COLO668 (cell line): ENCODE data around the gene CD79A.
A peak's percentile ranks its signal among the peaks of the same experiment; 100 is the strongest.
"Not testable (repeated sequence)": the region's sequence is repeated elsewhere in the genome, so short reads cannot be mapped to it uniquely, and the experiment has no call there.

Experiments
- DNase-seq: peaks from one replicate; lab custom pipeline; 2025; ENCODE audit not compliant: unreplicated experiment; lab: John Stamatoyannopoulos, UW

The CD79A gene

GRCh38 chr19:41904118-41904870 lies 27.2 kb downstream of the CD79A start:
- DNase-seq: peak; percentile 87

DNA sequence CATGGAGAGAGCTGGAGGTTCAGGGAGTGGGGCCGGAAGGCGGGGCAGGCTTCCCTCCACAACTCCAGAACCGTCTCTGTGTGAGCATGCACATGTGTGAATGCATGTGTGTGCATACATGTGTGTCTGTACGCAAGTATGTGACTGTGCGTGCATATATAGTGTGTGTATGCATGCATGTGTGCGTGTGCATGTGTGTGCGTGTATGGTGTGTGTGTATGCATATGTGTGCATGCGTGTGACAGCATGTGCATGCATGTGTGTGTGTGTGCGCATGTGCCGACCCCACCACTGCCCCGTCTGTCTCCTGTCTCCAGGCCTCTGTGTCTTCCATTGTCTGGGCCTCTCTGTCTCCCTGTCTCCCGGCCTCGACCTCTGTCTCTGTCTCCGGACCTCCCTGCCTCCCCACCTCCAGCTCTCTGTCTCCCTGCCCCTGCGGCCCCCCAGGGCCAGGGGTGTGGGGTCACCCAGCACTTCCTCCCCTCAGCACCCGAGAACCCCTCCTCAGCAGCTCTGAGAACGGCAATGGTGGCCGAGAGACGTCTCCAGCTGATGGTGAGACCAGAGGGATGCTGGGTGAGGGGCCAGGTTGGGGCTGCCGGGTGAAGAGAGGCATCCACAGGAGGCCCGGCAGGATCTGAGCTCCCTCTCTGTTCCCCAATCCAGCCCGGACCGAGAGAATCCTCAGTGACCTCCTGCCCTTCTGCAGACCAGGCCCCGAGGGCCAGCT lies 28.4 kb downstream of the CD79A start:
- DNase-seq: no peak

DNA sequence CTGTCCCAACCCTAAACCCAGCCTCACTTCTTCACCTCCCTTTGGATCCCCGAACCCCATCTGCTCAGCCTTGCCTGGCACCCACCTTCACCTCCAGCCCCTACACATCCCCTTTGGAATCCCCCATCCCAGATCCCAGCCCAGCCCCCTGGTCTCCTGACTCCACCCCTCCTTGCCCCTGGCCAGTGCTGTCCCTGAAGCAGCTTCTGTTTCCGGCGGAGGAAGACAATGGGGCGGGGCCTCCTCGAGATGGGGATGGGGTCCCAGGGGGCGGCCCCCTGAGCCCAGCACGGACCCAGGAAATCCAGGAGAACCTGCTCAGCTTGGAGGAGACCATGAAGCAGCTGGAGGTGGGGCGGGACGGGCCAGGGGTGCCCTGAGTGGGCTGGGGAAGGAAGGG lies 29.2 kb downstream of the CD79A start:
- no peak for DNase-seq

DNA sequence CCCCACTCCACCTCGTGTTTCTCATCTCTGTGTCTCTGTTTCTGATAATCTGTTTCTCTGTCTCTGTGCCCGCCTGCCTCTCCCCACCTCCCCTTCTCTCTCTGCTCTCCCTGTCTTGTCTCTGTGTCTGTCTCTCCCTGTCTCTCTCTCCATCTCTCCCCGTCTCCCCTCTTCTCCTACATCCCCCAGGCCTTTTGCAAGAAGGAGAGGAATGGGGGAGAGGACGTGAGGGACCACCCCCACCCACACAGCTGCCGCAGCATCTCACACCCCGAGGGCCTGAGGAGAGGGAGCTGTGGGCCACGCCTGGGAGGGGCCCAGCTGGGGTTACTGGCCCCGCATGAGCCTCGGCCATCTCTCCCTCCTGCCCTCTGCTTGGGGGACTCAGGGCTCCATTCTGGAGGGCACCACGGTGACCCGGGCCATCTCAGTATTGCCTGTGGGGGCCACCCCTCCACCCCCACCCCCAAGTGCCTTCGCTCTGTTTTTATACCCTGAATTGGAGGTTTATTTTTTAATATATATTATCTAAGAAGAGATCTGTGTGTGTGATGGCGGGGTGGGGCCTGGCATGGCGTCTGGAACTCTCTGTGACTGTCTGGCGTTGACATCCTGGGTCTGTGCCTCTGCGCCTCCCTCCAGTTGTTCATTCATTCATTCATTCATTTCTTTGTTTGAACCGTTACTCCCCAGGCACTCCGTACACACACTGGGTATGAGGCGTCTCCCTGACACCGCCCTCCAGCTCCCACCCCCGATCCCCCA lies 30.0 kb downstream of the CD79A start:
- no peak for DNase-seq

DNA sequence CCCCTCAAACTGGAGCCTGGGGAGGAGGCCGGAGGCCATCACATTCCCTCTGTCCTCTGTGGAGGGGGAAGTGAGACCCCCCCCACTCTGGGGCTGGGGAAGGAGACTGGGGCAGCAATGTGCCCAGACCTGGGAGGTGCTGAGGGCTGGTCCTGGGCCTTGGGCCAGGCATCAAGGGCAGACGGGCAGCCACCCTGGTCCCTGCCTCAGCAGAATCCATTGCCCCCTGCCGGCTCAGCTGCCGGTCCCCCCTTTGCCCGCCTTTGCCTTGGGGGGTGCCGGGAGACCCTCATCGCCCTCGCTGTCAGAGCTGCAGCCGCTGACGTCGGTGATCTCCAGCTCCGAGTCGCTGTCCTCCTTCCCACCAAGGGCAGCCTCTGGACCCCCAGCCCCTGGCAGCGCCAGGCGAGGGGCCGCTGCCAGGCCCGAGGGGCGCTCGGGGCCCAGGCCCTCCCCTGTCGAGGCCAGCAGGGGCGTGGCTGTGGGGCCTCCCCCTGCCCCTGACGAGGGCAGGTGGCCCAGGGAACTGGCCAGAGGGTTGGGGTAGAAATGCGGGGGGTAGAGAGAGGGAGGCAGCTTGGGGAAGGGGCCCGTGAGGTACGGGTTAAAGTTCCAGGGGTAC lies 31.0 kb downstream of the CD79A start:
- no peak for DNase-seq

GRCh38 chr19:41908724-41909464 lies 31.8 kb downstream of the CD79A start:
- DNase-seq: no peak

GRCh38 chr19:41909706-41910105 lies 32.6 kb downstream of the CD79A start:
- DNase-seq: no peak

DNA sequence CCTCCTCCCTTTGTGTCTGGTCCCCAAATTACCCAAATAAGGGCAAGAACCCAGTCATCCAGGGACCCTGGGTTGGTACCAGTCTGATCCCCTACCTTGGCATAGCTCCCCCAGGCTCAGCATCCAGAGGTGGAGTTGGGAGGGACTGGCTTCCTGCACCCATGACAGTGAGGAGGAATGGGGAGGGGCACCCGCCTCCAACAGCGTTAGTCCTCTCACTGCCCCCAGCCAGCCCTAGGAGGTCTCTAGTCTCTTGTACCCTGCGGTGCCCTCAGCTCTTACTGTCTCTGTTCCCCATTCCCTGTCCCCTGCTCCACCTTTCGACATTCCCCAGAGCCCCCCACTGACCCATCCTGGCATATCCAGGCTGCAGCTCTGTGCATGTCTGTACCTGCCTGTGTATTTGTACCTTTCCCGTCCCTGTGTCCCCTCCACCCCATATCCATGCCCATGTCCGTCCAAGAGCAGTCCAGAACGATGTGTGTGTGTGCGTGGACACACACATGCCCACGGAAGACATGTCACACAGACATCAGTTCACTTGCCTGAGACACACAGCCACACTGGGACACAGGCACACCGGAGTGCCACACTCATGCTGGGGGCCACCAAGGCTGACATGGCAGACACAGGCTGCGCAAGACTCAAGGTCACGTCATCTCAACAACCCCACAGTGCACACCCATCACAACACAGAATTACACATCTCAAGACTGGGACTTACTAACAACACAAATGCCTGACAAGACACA lies 33.3 kb downstream of the CD79A start:
- no peak for DNase-seq

DNA sequence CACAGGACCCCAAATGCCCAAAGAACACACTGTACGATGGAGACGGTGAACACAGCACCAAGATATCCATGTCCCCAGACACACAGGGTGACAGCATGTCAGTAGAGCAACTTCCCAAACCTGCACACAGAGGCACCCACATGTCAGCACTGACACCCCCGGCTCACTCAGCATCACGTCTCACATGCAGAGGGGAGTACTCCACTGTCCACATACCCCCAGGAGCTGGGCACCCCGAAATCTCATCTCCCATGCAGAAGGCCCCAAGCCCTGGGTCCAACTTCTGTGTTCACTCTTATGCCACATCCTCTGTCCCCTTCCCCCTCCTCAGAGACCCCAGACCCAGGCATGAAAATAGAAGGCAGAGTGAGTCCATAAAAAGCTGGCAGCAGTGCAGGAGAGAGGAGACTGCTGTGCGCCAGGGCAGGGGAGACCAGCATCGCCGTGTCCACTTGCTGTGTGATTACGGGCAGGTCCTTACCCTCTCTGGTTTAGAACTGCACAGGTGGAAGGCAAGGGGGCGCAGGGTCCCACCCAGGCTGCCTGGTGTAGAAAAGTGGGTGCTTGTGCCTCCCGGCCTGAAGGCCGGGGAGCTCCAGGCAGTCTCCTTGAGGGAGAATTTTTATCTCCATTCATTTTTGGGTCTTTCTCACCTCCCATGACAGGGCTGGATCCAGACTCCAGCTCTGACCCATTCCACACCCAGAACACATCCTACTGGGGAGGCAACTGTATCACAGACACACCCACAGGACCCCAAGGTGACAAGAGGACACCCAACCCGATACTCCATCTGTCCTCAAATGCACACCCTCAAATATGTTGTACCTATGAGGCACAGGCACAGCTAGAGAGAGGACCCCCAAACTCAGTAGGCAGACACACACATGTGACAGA lies 34.2 kb downstream of the CD79A start:
- DNase-seq: no peak

DNA sequence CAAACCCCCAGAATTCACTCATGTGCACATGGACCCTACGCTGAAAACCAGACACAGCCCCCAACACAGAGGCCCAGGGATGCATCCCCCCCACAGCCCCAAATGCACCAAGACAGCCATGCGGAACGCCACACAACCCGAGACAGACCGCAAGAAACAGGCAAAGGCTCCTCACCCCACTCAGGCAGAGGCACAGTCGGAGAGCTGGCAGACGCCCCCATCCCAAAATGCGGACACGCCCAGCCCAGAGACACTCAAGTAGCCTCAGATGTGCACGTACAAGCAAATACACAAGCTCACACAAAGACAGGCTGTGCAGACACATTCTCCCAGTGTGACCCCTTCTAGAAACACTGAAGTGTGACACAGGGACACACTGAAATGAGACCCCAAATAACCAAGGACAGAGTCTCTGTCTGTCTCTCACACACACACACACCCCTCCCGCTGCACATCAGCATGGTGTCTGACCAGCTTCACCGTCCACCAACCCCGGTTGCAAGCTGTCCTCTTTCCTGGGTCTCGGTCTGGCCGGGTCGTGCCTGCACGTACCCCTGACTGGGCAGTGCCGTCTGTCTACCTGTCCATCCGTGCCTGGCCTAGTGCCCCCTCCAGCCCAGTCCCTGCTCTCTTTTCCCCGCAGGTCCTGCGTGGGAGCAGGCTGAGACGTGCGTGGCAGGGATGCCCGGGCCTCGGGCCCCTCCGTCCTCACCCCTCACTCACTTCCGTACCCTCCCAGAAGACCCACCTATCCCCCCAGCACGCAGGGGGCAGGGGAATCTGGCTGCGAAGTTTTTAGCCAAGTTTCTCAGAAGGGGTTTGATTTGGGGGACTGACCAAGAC lies 35.0 kb downstream of the CD79A start:
- no peak for DNase-seq

DNA sequence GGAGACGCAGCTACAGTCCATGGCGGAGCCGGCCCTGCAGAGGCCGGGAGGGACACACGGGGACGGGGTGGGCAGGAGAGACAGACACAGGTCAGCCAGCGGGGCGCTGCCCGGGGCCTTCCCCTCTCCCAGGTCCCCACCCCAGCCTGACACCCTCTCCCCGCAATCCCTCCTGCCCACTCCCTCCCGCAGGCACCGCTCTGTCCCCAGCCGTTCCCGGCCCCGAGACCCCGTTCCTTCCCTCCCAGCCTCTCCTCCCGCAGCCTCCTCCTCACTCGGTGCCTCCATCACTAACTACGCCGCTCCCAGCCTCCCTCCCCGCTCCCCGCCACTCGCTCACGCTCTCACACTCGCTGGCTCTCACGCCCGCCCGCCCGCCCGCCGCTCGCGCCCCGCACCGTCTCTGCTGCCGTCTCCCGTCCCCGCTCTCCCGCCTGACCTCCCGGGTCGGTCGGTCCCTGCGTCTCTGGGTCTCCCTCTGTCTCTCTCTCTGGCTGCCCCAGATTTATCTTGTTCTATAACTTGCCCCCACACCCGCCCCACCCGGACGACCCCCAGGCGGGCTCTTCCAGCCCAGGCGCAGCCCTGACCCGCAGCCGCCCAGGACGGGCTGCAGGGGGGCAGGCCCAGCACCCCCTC lies 35.9 kb downstream of the CD79A start:
- DNase-seq: peak; percentile 16

- no peak for DNase-seq
Measured at GRCh38 chr19:41913538-41914423, 36.7 kb downstream of the CD79A start.

DNA sequence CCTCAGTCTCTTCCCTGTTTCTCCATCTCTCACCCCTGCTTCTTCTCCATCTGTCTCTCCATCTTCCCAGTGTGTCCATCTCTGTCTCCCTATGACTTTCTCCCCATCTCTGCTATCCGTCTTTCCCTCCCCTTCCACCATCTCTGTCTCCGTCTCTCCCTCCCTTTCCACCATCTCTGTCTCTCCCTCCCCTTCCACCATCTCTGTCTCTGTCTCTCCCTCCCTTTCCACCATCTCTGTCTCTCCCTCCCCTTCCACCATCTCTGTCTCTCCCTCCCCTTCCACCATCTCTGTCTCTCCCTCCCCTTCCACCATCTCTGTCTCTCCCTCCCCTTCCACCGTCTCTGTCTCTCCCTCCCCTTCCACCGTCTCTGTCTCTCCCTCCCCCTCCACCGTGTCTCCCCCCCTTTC lies 37.4 kb downstream of the CD79A start:
- DNase-seq: not testable (repeated sequence)

DNA sequence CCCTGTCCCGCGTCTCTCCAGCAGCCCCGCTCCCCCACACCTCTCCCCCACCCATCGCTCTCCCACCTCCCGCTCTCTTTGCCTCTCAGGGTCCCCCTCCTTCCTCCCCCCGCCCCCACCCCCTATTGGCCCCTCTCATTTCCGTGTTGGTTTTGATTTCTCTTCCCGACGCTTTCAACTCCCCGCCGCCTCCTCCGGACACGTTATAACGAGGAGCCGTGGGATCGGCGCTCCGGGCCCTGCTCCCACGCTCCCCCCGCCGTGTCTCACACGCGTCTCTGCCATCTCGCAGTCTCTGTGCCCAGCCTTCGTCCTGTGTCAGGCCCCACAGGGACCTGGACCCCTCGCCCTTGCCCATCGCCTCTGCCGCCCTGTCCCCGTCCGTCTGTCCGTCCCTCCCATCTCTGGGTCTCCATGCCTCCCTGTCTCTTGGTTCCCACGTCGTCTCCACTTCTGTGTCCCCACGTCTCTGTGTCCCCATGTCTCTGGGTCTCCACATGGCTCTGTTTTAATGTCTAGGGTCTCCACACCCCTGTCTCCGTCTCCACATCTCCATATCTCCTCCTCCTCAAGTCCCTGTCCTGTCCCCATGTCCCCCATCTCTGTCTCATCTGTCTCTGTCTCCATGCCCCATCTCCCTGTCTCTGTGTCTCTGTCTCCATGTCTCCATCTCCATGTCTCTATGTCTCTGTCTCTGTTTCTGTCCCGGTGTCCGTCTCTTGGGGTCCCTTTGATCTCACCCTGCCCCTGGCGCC lies 38.1 kb downstream of the CD79A start:
- DNase-seq: no peak

GRCh38 chr19:41915776-41916414 lies 38.8 kb downstream of the CD79A start:
- no peak for DNase-seq
